Activated B cell treated with CpG ODN at 0.5 μM for 24 hours (primary cell): Measurements from ENCODE around the gene GALNT9. TPM values are rescaled to one million over a fixed set of nuclear protein-coding genes. Genes with fewer than 3 reads are reported as not detected.

Experiments
- ATAC-seq: fragments of 200-7000 bp; cut with Tn5 transposase; one replicate; pipeline ENCODE4 v1.10.0; 2021; ENCODE audit warnings: low read depth, mild to moderate bottlenecking, moderate library complexity
- CTCF ChIA-PET: fragments of 350-600 bp; sonication (Branson Sonifier 250); formaldehyde crosslinking; loops from one replicate; lab custom pipeline; 2021; ENCODE audit warnings: antibody characterized with exemption; lab: Charles Lee
- POLR2A ChIA-PET: fragments of 350-600 bp; sonication (Branson Sonifier 250); formaldehyde crosslinking; loops from one replicate; lab custom pipeline; 2021; ENCODE audit warnings: antibody characterized with exemption; lab: Charles Lee
- DNase-seq: peaks from one replicate; pipeline ENCODE4 v3.0.0; 2022
- H3K27ac Mint-ChIP-seq: one replicate; pipeline ENCODE4 v1.8.0; 2020; ENCODE audit warnings: mixed read lengths
- H3K27me3 Mint-ChIP-seq: one replicate; pipeline ENCODE4 v1.8.0; 2021; ENCODE audit warnings: mixed read lengths
- H3K36me3 Mint-ChIP-seq: one replicate; pipeline ENCODE4 v1.8.0; 2021; ENCODE audit warnings: low read depth, mixed read lengths
- H3K4me1 Mint-ChIP-seq: one replicate; pipeline ENCODE4 v1.8.0; 2021; ENCODE audit warnings: mixed read lengths
- H3K4me3 Mint-ChIP-seq: one replicate; pipeline ENCODE4 v1.8.0; 2020; ENCODE audit warnings: mild to moderate bottlenecking, mixed read lengths
- H3K9me3 Mint-ChIP-seq: one replicate; pipeline ENCODE4 v1.8.0; 2020; ENCODE audit warnings: mixed read lengths
- intact Hi-C: fragments of 100-400 bp; cut with micrococcal nuclease; formaldehyde crosslinking; loops from one replicate; pipeline ENCODE4 v1.15.1; 2024
- total RNA-seq: library from RNA; stranded (reverse); gene quantifications from 2 replicates; pipeline ENCODE4 v1.2.3, GENCODE V29; 2022
- TF ChIP-seq, protein P1 (sequence below): fragments of 200-600 bp; IDR thresholded peaks from one replicate; pipeline ENCODE4 v1.8.0; 2022; ENCODE audit warnings: antibody characterized with exemption, mild to moderate bottlenecking

GALNT9 gene
- total RNA-seq, 1 donor from 2014 or later: not detected

DNA sequence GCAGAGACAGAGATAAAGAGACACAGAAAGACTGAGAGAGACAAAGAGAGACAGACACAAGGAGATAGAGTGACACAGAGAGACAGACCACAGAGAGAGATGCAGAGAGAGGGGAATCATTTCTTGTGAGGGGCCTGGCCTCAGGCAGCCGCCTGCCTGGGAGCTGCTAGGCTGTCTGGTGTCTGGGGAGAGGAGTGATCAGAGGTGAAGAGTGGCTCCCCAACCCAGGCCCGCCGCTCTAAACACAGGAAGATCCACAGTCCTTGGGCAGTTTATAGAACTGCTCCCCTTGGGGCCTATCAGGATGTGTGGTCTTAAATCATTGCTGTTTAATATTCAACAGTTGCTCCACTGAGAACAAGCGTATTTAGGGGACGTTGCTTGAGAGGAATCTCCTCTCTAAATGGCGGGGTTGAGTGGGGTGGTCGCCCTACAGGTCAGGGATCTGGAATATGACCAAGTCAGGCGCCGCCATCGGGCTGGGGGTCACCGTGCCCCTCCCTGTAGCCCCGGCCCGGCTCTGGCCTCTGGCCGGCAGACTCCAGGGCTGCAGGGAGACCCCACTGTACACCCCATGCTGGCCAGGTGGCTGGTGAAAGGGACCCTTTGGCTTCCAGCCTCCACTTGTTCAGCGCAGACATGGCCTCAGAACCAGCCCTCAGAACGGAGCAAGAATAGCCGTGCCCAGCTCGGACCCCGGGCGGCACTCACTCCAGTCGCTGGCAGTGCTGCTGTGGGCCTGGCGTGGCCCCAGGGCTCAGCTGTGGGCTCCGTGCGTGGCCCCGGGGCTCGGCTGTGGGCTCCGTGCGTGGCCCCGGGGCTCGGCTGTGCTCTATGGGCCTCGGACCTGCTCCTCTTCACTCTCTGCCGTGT lies 89.4 kb downstream of the GALNT9 start:
- no peaks in the 10 kb centered on the region for H3K36me3 Mint-ChIP-seq
- H3K9me3 Mint-ChIP-seq: no peaks in the 10 kb centered on the region
- H3K27ac Mint-ChIP-seq: no peak overlapping the region
- DNase-seq (no peak), ATAC-seq (no peak)
- intact Hi-C loops: no loop called here
- ChIA-PET POLR2A (no interaction called here), CTCF (no interaction called here)
- no peaks in the 10 kb centered on the region for H3K27me3 Mint-ChIP-seq
- TF ChIP-seq, protein P1, sequence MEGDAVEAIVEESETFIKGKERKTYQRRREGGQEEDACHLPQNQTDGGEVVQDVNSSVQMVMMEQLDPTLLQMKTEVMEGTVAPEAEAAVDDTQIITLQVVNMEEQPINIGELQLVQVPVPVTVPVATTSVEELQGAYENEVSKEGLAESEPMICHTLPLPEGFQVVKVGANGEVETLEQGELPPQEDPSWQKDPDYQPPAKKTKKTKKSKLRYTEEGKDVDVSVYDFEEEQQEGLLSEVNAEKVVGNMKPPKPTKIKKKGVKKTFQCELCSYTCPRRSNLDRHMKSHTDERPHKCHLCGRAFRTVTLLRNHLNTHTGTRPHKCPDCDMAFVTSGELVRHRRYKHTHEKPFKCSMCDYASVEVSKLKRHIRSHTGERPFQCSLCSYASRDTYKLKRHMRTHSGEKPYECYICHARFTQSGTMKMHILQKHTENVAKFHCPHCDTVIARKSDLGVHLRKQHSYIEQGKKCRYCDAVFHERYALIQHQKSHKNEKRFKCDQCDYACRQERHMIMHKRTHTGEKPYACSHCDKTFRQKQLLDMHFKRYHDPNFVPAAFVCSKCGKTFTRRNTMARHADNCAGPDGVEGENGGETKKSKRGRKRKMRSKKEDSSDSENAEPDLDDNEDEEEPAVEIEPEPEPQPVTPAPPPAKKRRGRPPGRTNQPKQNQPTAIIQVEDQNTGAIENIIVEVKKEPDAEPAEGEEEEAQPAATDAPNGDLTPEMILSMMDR: no peak
- H3K4me1 Mint-ChIP-seq: no peaks in the 10 kb centered on the region
- H3K4me3 Mint-ChIP-seq: no peak overlapping the region

DNA sequence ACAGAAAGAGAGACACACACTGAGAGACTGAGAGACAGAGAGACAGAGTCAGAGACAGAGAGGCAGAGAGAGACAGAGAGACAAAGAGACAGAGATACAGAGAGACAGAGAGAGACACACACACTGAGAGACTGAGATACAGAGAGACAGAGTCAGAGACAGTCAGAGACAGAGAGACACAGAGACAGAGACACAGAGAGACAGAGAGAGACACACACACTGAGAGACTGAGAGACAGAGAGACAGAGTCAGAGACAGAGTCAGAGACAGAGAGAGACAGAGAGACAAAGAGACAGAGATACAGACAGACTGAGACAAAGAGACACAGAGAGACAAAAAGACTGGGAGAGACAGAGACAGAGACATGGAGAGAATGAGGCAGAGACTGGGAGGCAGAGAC lies 90.0 kb downstream of the GALNT9 start:
- Mint-ChIP-seq H3K4me3 (no peak overlapping the region), H3K36me3 (no peaks in the 10 kb centered on the region), H3K27ac (no peak overlapping the region), H3K4me1 (no peaks in the 10 kb centered on the region), H3K9me3 (no peaks in the 10 kb centered on the region), H3K27me3 (no peaks in the 10 kb centered on the region)
- DNase-seq: no peak
- intact Hi-C loops: no loop called here
- no peak for ATAC-seq
- ChIA-PET POLR2A (no interaction called here), CTCF (no interaction called here)
- TF ChIP-seq, protein P1: no peak

DNA sequence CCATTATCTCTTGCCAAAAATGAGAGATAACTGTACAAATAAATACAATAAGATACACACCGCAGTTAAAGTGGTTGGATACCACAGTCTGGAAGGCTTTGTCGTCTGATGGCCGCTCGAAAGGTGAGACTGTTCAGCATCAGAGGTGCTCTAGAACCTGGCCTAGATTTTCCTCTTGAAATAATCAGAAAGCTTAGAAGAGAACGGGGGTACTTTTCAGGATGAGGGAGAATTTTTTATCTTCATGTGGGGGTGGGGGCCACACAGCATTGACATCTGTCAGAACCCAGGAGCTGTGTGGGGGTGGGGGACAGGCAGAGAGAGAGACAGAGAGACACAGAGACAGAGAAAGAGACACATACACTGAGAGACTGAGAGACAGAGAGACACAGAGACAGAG lies 90.5 kb downstream of the GALNT9 start:
- no peak overlapping the region for H3K4me3 Mint-ChIP-seq
- intact Hi-C loops: no loop called here
- H3K27ac Mint-ChIP-seq: no peak overlapping the region
- H3K4me1 Mint-ChIP-seq: no peaks in the 10 kb centered on the region
- no peaks in the 10 kb centered on the region for H3K9me3 Mint-ChIP-seq
- ChIA-PET POLR2A (no interaction called here), CTCF (no interaction called here)
- DNase-seq (no peak), ATAC-seq (no peak)
- TF ChIP-seq, protein P1: no peak
- H3K36me3 Mint-ChIP-seq: no peaks in the 10 kb centered on the region
- H3K27me3 Mint-ChIP-seq: no peaks in the 10 kb centered on the region

DNA sequence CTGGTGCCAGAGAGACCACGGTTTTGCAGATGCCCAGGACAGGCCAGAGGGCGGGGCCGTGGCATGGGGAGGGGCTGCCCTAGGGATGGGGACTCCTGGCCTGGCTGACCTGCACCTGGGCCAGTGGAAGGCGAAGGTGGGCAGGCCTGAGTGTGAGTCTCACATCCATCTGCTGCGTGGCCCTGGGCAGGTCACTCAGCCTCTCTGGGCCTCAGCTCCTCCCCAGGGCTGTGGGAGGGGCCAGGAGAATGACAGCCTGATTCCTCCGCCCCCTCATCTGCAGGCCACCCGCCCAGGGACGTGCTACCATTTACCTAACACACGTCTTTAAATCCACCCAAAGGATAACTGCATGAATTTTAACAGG lies 90.9 kb downstream of the GALNT9 start:
- H3K27me3 Mint-ChIP-seq: no peaks in the 10 kb centered on the region
- H3K4me1 Mint-ChIP-seq: no peaks in the 10 kb centered on the region
- TF ChIP-seq, protein P1: no peak
- intact Hi-C loops: no loop called here
- H3K27ac Mint-ChIP-seq: no peak overlapping the region
- DNase-seq (no peak), ATAC-seq (no peak)
- no peaks in the 10 kb centered on the region for H3K9me3 Mint-ChIP-seq
- CTCF ChIA-PET: no interaction called here
- no peak overlapping the region for H3K4me3 Mint-ChIP-seq
- POLR2A ChIA-PET: no interaction called here
- no peaks in the 10 kb centered on the region for H3K36me3 Mint-ChIP-seq

- ChIA-PET CTCF (no interaction called here), POLR2A (no interaction called here)
- no peak overlapping the region for H3K4me3 Mint-ChIP-seq
- no peak overlapping the region for H3K27ac Mint-ChIP-seq
- H3K36me3 Mint-ChIP-seq: no peaks in the 10 kb centered on the region
- no peaks in the 10 kb centered on the region for H3K27me3 Mint-ChIP-seq
- TF ChIP-seq, protein P1: no peak
- no peaks in the 10 kb centered on the region for H3K4me1 Mint-ChIP-seq
- DNase-seq (no peak), ATAC-seq (no peak)
- H3K9me3 Mint-ChIP-seq: no peaks in the 10 kb centered on the region
- intact Hi-C loops: no loop called here
Observed at GRCh38 chr12:132237772-132238487, 91.5 kb downstream of the GALNT9 start.
